GM21423 (cell line): ENCODE data around the gene SLC4A8.
"Not testable (repeated sequence)": the region's sequence is repeated elsewhere in the genome, so short reads cannot be mapped to it uniquely, and the experiment has no call there.

Source experiments
- ATAC-seq: cut with Tn5 transposase; IDR thresholded peaks from one replicate; pipeline ENCODE4 v1.9.1; 2021; ENCODE audit warnings: mild to moderate bottlenecking, moderate library complexity; ENCODE audit not compliant: unreplicated experiment

The SLC4A8 gene

GRCh38 chr12:51471111-51471864 is 46.7 kb downstream of the SLC4A8 start:
- ATAC-seq: no peak

- ATAC-seq: no peak
Observed at GRCh38 chr12:51472984-51473383, 48.4 kb downstream of the SLC4A8 start.

- ATAC-seq: no peak
Observed at GRCh38 chr12:51473947-51474346, 49.3 kb downstream of the SLC4A8 start.

- no peak for ATAC-seq
Observed at GRCh38 chr12:51475543-51475942, 50.9 kb downstream of the SLC4A8 start.

GRCh38 chr12:51480978-51481377 is 56.3 kb downstream of the SLC4A8 start:
- ATAC-seq: no peak

GRCh38 chr12:51482929-51483697 is 58.5 kb downstream of the SLC4A8 start:
- no peak for ATAC-seq

- ATAC-seq: no peak
Observed at GRCh38 chr12:51484119-51484518, 59.5 kb downstream of the SLC4A8 start.

GRCh38 chr12:51488281-51488680 is 63.6 kb downstream of the SLC4A8 start:
- ATAC-seq: no peak

- no peak for ATAC-seq
Observed at GRCh38 chr12:51493281-51493680, 68.7 kb downstream of the SLC4A8 start.

- ATAC-seq: no peak
Observed at GRCh38 chr12:51496895-51497294, 72.3 kb downstream of the SLC4A8 start.

GRCh38 chr12:51504851-51505250 is 80.2 kb downstream of the SLC4A8 start:
- no peak for ATAC-seq

GRCh38 chr12:51505360-51506105 is 80.9 kb downstream of the SLC4A8 start:
- ATAC-seq: no peak

GRCh38 chr12:51507178-51507577 is 82.5 kb downstream of the SLC4A8 start:
- no peak for ATAC-seq

GRCh38 chr12:51508285-51508684 is 83.7 kb downstream of the SLC4A8 start:
- ATAC-seq: no peak

- ATAC-seq: no peak
Observed at GRCh38 chr12:51511546-51512260, 87.1 kb downstream of the SLC4A8 start.

GRCh38 chr12:51512438-51512837 is 87.8 kb downstream of the SLC4A8 start:
- ATAC-seq: no peak

GRCh38 chr12:51515037-51515436 is 90.4 kb downstream of the SLC4A8 start:
- not testable (repeated sequence) for ATAC-seq

- ATAC-seq: no peak
Observed at GRCh38 chr12:51517316-51517715, 92.7 kb downstream of the SLC4A8 start.

- no peak for ATAC-seq
Observed at GRCh38 chr12:51517800-51518199, 93.2 kb downstream of the SLC4A8 start.

GRCh38 chr12:51519755-51520154 is 95.1 kb downstream of the SLC4A8 start:
- no peak for ATAC-seq
